Ramos (cell line): Measurements from ENCODE around the gene C16orf74.

Source experiments
- in situ Hi-C: fragments of 300-500 bp; cut with MboI; formaldehyde crosslinking; loops from one replicate; pipeline ENCODE4 v1.14.3; 2022; ENCODE audit warnings: low sequenced_read_pairs; ENCODE audit not compliant: unreplicated experiment

The C16orf74 gene

DNA sequence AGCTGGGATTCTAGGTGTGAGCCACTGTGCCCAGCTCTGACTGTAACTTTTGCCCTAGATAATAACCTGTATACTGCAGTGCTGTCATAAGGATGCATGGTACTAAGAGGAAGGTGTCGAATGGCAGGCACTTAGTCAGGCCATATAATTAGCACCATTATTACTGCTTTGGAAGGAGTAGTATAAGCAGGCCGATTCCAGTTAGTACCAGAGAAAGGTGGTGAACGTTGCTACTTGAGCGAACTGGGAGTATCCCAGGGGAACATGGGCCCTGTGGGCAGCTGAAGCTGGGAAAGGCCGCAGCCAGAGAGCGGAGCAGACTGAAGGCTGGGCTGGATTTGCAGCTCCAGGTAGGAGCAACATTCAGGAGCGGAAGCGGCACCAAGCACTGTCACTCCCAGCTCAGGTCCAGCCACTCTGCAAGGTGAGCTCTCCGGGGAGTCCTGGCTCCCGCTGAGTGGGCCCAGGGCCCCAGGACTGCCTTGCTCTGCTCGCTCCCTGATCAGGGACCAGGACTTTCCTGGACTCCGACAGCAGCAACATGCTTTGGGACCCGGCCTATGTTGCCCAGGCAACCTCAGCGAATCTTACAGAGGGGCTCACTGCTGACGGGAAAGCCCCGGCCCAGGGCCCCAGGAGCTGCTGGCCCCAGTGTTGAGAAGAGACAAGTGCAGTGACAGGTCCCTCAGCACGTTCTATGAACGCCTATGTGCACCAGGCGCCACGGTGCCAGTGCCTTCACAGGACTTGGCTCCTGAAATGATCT is 28.6 kb downstream of the C16orf74 start:
- in situ Hi-C loops, result no loop called here

DNA sequence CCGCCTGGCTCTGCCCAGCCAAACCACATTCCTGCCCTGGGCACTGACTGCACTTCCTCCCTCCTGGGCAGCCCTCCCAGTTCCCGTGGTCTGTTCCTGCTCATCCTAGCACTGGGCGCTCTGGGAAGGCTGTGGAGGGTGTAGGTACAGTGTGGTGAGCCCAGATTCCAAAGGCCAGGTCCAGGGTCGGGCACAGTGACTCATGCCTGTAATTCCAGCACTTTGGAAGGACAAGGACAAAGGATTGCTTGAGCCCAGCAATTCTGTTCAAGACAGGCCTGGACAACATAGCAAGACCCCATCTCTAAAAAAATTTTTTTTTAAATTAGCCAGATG is 30.6 kb downstream of the C16orf74 start:
- in situ Hi-C loops, result no loop called here

DNA sequence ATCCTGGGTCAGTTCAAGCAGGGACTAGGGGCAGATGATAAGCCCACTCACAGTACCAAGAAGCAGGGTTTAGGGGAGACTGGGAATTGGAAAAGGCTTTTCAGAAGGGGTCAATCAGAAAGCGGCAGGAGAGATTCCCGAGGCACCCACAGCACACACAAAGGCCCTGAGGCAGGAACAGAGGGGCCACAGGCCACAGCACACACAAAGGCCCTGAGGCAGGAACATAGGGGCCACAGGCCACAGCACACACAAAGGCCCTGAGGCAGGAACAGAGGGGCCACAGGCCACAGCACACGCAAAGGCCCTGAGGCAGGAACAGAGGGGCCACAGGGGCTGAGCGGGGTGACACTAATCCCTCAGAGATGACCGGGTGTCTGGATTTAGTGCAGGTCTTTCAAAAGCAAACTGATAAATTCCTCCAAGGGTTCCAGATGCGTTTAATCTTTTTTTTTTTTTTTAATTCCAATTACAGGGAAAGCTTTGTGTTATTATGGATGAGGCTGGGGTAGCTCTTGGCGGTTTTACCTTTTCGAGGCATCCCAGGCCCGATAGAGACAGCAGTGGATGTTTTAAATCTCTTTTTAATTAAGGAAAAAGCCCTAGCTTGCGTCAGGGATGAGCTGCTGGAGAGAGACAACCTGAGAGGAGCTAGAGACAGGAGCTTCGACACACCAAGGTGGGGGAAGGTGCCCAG is 31.1 kb downstream of the C16orf74 start:
- in situ Hi-C loops, result loop anchor here (5.0 kb wide), 1 partner anchor 62 kb away; no protein-coding TSS in a partner anchor

DNA sequence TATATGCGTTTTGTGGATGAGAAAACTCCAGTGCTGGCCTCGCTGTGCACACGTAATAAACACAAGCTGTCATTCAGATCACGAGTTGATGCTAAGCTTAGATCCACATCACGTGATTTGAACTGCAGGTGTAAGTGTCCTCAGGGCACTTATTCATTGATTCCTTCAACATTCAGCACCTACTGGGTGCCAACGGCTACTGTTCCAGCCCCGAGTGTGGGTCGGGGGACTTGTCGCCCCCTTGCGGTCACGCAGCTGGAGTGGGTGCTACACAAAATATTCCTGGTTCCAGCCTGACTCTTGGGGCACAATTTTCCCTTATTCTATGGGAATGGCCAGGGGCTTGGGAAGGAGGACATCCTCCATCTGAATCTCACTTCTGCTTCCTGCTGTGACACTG is 32.2 kb downstream of the C16orf74 start:
- in situ Hi-C loops, result loop anchor here (5.0 kb wide), 1 partner anchor 61 kb away; no protein-coding TSS in a partner anchor

DNA sequence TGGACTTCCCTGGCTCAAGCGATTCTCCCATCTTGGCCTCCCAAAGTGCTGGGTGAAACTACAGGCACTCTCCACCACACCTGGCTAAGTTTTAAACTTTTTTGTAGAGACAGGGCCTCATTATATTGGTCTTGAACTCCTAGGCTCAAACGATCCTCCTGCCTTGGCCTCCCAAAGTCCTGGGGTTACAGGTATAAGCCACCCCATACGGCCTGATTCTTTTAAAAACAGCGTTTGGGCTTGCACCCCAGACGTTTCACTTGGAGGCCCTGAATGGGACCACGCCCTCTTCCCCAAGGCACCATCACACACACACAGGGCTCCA is 32.8 kb downstream of the C16orf74 start:
- in situ Hi-C loops, result loop anchor here (5.0 kb wide), 1 partner anchor 61 kb away; no protein-coding TSS in a partner anchor

DNA sequence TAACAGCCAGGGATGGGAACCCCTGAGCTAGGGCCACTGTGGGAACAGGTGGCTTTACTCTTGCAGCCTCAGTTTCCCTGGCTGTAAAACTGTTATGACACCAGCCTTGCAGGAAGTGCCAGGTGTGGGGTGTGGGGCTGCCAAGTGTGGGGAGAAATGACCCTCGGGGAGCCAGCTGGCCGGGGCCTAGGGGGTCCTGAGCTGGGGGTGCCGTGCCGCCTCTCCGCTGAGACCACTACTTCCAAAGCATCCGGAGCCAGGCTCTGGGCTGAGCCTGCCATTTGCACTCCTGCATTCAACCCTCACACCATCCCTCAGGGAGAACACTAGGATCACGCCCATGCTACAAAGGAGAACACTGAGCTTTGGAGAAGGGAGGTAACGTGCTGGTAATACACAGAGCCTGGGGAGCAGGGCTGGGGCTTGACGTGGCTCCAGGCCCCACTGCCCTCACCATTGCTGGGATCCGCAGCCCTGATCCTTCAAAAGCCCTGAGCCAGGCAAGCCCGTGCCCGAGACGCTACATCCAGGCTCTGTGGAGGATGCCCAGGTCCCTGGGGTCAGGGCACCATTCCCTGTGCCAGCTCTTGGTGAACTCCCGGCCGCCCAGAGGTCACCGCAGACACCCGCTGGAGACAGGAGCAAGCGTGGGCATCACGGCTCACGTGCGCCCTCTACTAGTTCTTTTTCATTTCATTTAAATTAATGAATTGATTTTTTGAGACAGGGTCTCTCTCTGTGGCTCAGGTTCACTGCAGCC is 33.3 kb downstream of the C16orf74 start:
- in situ Hi-C loops, result loop anchor here (5.0 kb wide), 1 partner anchor 60 kb away; no protein-coding TSS in a partner anchor

DNA sequence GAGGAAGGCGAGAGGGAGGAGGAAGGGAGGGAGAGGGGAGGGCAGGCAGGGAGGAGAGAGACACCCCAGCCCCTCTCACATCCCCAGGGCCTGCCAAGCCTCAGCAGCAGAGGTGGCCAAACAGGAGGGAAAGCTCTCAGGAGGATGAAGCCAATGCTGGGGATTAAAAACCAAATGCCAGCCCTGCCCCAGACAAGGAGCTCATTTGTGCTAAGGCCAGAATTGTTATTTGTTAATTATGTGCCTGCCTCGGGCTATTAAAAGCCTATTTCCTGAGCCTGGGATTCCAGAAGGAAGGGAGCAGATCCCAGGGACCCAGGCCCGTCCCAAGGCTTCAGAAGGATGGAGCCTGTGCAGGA is 34.2 kb downstream of the C16orf74 start:
- in situ Hi-C loops, result loop anchor here (5.0 kb wide), 1 partner anchor 59 kb away; no protein-coding TSS in a partner anchor

DNA sequence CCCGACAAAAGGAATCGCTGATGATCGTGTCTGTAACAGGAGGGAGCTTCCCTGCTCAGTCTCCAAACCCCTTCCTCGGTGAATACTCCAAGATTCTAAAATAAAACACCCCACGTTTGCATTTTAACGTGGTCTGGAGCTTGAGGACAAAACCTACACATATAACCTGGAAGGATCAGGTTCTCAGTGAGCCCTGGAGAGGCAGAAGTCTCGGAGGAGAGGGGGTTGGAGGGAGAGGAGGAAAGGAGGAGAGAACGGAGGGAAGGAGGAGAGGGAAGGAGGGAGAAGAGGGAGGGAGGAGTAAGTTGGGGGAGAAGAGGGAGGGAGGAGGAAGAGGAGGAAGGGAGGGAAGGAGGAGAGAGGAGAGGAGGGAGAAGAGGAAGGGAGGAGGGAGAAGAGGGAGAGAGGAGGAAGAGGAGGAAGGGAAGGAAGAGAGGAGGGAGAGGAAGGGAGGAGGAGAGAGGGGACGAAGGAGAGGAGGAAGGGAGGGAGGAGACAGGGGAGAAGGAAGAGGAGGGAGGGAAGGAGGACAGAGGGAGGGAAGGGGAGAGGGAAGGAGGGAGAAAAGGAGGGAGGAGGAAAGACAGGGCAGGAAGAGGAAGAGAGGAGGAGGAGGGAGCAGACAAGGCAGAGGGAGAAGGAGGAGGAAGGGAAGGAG is 34.7 kb downstream of the C16orf74 start:
- in situ Hi-C loops, result loop anchor here (5.0 kb wide), 1 partner anchor 59 kb away; no protein-coding TSS in a partner anchor

DNA sequence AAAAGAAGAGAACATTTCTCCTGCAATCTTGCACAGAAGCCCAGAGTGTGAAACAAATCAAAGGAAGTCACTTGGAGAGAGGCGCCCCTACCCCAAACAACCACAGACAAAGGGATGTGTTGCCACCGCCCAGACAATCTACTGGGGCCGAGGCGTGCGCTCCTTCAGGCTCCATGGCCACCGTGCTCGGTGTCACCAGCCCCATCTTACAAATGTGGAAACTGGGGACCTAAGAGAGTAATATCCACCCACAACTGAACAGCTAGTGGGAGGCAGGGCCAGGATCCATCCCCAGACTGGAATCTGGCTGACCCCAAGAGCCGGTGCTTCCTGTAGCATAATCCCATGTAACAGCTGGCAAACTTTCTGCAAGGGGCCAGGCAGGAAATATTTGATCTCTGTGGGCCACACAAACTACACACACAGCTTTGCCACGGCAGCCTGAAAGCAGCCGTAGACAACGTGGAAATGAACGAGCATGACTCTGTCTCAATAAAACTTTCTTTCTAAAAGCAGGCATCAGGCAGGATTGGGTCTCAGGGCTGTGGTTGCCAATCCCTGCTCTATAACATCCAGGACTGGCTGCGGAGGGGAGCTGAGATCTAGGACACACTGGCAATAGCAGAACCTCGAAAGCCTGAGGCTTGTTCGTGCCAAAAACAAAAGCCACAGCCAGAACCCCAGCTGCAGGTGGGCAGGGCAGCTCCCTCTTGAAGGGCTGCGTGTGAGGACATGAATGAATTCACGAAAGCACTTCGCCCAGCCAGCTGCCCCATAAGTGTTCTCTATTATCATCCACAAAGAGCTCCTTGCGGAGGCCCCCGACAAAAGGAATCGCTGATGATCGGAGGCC is 35.5 kb downstream of the C16orf74 start:
- in situ Hi-C loops, result loop anchor here (5.0 kb wide), 1 partner anchor 58 kb away; no protein-coding TSS in a partner anchor

DNA sequence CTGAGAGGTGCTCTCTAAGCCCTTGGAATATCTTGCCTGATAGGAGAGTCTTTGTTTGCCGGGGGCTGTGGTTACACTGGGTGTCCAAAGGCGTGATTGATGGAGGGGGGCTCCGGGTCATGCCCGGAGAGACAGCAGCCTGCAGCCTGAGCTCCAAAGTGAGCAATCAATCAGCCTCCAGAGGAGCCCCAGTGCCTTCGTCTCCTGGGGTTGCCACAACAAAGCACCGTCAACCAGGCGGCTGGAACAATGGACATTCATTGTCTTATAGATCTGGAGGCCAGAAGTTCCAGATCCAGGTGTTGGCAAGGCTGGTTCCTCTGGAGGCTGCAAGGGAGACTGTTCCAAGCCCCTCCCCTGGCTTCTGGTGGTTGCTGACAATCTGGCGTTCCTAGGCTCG is 38.1 kb downstream of the C16orf74 start:
- in situ Hi-C loops, result no loop called here

DNA sequence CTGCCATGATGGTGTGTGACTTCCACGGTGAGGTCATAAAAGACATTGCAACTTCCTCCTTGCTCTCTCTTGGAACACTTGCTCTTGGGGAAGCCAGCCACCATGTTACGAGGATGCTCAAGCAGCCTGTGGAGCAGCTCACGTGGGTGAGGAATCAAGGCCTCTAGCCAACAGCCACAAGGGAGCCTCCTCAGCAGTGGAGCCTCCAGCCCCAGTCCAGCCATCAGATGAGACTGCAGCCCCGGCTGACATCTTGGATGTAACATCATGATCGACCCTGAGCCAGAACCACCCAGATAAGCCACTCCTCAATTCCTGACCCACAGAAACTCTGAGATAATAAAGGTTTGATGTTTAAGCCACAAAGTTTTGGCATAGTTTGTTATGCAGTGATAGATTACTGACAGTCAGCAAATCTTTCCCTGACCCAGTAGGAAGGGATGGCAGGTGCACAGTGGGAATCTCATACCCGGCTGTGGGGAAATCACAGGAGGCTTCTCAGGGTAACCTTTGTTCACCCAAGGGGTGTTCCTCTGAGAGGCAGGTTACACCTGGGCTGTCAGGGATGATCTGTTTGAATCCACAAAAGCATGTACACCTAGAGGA is 38.8 kb downstream of the C16orf74 start:
- in situ Hi-C loops, result no loop called here

DNA sequence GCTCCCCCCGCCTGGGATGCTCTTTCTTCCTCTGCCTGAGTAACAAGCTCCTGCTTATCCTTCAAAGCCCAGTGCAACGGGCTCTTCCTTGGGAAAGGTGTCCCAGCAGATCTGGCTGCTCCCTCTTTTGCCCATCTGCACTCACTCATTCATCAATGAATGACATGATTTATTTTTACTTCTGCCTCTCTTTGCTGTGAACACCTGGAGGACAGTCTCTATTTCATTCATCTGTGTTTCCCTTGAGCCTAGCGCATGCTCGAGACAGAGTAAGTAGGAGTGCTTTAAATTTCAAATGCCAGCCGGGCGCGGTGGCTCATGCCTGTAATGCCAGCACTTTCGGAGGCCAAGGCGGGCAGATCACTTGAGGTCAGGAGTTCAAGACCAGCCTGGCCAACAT is 40.2 kb downstream of the C16orf74 start:
- in situ Hi-C loops, result no loop called here

DNA sequence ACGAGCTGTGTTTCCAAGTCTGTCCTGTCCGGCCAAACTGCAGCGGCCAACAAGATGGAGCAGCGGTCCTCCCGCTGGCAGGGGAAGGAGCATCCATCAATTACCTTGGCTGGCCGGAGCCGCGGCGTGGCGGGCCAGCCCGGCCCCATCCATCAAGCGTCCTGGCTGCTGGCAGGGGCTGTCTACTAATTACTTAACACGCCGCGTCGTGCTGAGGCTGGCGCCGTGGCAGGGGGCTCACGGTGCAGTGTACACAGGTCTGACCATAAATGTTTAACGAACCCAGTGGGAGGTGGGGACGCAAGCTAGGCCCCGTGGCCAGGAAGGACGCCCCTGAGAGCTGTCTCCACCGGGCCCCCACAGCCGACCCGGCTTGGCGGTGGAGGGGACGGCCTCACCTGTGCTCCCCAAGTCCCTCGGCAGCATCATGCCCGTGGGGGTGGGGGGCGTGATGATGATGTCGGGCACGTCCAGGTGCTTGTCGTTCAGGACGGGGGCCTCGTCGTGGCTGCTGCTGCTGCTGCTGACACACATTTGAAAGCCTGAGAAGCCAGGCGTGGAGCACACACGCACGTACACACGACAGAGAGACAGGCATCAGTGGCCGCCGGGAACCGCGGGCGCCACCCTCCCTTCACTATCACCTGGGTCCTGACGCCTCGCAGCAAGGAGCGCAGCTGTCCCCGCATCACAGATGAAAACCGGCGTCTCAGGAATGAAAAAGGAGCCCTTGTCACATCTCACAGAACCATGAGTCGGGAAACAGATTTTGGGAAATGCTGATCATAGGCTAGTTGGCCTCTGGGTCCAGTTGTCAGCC is 40.9 kb downstream of the C16orf74 start:
- in situ Hi-C loops, result no loop called here

DNA sequence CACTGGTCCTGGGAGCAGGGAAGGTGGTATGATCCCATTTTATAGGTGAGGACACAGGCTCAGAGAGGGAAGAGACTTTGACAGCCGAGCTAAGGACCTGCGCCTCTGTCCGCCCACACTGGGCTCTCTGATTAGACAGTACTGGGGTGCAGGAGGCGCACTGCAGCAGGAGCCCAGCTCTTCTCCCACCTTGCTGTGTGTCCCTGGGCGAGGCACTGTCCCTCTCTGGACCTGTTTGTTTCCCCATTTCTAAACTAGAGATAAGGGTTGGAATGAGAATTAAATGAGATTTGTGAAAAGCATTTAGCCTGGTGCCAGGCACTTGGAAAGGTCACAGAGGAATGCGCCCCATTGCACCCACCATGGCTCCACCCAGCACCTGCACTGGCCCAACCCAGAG is 42.6 kb downstream of the C16orf74 start:
- in situ Hi-C loops, result no loop called here

DNA sequence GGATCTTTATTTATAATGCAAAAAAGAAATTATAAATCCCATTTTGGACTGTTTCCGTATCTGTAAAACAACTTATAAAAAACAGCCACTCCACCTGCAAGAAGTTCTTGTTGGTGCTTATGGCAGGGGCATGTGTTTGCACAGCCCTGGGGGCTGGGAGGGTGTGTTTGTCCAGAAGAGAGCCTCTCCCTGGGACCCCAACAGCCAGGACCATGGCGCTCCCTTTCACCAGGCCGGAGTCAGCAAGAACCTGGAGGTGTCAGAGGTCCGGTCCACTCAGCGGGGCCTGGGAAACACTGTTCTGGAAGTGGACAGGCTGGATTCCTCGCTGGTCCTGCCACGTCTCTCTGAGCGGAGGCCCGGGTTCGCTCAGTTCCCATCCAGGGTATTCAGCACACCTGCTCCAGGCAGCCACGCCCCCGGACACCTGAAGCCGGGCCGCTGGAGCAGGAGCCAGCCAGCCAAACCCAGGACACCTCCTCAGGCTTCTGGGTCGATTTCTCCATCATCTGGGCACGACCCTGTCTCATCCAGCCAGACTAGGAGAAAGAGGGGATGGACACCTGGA is 43.3 kb downstream of the C16orf74 start:
- in situ Hi-C loops, result no loop called here

DNA sequence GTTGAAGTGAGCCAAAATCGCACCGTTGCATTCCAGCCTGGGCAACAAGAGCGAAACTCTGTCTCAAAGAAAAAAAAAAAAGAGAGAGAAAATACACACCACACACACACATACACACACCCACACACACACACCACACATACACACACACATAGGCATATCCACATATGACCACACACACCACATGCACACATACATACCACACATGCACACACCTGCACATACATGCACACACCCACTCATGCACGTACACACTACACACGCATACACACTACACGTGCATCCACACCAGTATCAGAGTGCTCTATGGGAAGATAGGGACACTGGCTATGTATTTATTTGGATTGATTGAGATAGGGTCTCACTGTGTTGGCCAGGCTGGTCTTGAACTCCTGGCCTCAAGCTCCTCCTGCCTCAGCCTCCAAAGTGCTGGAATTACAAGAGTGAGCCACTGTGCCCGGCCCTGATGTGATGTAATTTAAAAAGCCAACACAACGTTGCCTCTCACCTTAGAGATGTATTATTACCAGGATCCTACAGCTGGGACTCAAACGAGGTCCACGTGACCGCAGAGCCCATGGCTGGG is 44.4 kb downstream of the C16orf74 start:
- in situ Hi-C loops, result no loop called here

DNA sequence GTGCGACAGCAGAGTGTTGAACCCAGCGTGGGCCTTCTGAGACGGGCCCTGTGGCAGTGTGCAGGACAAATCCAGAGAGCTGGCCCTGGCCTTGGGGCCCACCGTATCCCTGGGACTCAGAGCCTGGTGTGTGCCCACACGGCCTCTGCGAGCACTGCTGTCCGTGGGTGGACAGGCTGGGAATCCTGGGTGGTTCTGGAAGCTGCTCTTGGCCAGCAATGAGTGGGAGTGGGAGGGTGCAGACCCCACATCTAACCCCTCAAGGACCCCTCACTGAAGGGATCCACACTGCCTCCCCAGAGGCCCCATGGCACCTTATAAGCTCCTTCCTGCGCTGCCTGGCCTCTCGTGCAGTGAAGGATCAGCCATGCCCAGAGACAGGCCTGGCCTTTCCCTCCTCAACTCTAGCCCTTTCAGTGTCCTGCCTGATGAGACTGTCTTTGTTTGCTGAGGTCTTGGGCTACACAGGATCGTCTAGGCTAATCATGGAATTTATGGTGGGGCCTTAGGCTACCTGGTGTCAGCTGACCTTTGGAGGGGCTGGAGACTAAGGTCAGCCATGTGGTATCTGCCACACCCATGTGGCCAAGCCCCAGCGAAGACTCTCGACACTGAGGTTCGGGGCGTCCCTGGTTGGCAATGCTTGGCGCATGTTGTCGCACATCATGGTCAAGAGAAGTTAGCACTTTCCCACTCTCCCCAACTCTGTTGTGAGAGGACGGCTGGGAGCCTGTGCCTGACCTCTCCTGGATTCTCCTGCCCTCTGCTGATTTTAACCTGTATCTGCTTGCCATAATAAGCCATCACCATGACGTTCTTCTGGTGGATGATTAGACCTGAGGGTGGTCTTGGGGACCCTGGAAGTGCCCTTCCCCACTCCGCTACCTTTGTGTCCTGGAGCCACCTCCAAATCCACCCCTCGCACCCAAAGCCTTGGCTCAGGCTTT is 45.7 kb downstream of the C16orf74 start:
- in situ Hi-C loops, result no loop called here
